Activated CD8-positive, alpha-beta T cell treated with anti-CD3 and anti-CD28 coated beads, Interleukin-2, amount 10 ng/mL, durations not matched to agents 7 days and 5 days (primary cell): ENCODE data around the gene CDK5RAP1. TPM values are rescaled to one million over a fixed set of nuclear protein-coding genes. Genes with fewer than 3 reads are reported as not detected.
"Not testable (repeated sequence)": the region's sequence is repeated elsewhere in the genome, so short reads cannot be mapped to it uniquely, and the experiment has no call there.

Experiments used
- ATAC-seq: fragments of 150-1000 bp; cut with Tn5 transposase; one replicate; pipeline ENCODE4 v1.10.0; 2021; ENCODE audit warnings: moderate library complexity
- CTCF ChIA-PET: fragments of 350-600 bp; sonication (Branson Sonifier 250); formaldehyde crosslinking; loops from one replicate; lab custom pipeline; 2021; ENCODE audit warnings: antibody characterized with exemption; lab: Charles Lee
- POLR2A ChIA-PET: fragments of 350-600 bp; sonication (Branson Sonifier 250); formaldehyde crosslinking; loops from one replicate; lab custom pipeline; 2021; ENCODE audit warnings: antibody characterized with exemption; lab: Charles Lee
- DNase-seq: peaks from one replicate; pipeline ENCODE4 v3.0.0-alpha.2; 2020
- H3K27ac Mint-ChIP-seq: one replicate; pipeline ENCODE4 v1.8.0; 2021; ENCODE audit warnings: mild to moderate bottlenecking, mixed read lengths
- H3K27me3 Mint-ChIP-seq: one replicate; pipeline ENCODE4 v1.8.0; 2021; ENCODE audit warnings: low read depth, mixed read lengths
- H3K36me3 Mint-ChIP-seq: one replicate; pipeline ENCODE4 v1.8.0; 2021; ENCODE audit warnings: low read depth, mixed read lengths
- H3K4me1 Mint-ChIP-seq: one replicate; pipeline ENCODE4 v1.8.0; 2021; ENCODE audit warnings: low read depth, mixed read lengths
- H3K4me3 Mint-ChIP-seq: one replicate; pipeline ENCODE4 v1.8.0; 2021; ENCODE audit warnings: mild to moderate bottlenecking, mixed read lengths
- H3K9me3 Mint-ChIP-seq: one replicate; pipeline ENCODE4 v1.8.0; 2022; ENCODE audit warnings: mixed read lengths; ENCODE audit not compliant: insufficient read depth
- total RNA-seq, 2 experiments: library from RNA; stranded (reverse); gene quantifications; one replicate each; pipeline ENCODE4 v1.2.3, GENCODE V29; 2021

Gene CDK5RAP1
- total RNA-seq, 2 experiments from 2014 or later: 32.9 to 37.5 TPM

- POLR2A ChIA-PET: no interaction called here
- Mint-ChIP-seq H3K9me3 (no peaks in the 10 kb centered on the region), H3K4me3 (no peak overlapping the region), H3K27ac (no peak overlapping the region), H3K27me3 (peaks cover 11% of the 10 kb centered on the region), H3K36me3 (no peaks in the 10 kb centered on the region), H3K4me1 (peaks cover 9% of the 10 kb centered on the region)
- ATAC-seq: no peak
- DNase-seq: no peak
- CTCF ChIA-PET: no interaction called here
These were observed 37.2 kb upstream of the CDK5RAP1 start for GRCh38 chr20:33438481-33438880.

GRCh38 chr20:33437141-33437911, 36.0 kb upstream of the CDK5RAP1 start:
- no peak overlapping the region for H3K4me3 Mint-ChIP-seq
- POLR2A ChIA-PET: no interaction called here
- H3K27me3 Mint-ChIP-seq: peaks cover 4% of the 10 kb centered on the region
- no peak overlapping the region for H3K27ac Mint-ChIP-seq
- H3K36me3 Mint-ChIP-seq: no peaks in the 10 kb centered on the region
- CTCF ChIA-PET: no interaction called here
- peaks cover under 1% of the 10 kb centered on the region for H3K4me1 Mint-ChIP-seq
- no peak for DNase-seq
- ATAC-seq: no peak
- no peaks in the 10 kb centered on the region for H3K9me3 Mint-ChIP-seq

DNA sequence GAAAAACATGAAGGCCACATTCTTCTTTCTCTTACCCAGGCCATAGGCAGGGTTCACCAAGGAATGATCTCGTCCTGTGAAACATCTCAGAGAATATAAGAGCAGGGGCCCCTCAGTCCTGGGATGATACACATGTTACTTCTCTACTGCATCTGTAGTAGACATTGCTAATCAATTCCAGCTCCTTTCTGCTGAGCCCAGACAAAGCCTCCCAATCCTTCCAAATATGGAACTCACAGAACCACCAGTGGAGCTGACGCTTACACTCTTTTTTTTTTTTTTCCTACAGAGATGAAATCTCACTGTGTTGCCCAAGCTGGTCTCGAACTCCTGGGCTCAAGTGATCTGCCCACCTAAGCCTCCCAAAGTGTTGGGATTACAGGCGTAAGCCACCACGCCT, 33.1 kb upstream of the CDK5RAP1 start:
- Mint-ChIP-seq H3K4me1 (no peaks in the 10 kb centered on the region), H3K36me3 (no peaks in the 10 kb centered on the region), H3K9me3 (no peaks in the 10 kb centered on the region), H3K4me3 (no peak overlapping the region), H3K27ac (no peak overlapping the region), H3K27me3 (no peaks in the 10 kb centered on the region)
- ChIA-PET POLR2A (interaction anchor here (0.6 kb wide), 2 partner anchors 109 to 115 kb away, joined by 3 read pairs; no protein-coding TSS in a partner anchor), CTCF (no interaction called here)
- ATAC-seq: no peak
- no peak for DNase-seq

DNA sequence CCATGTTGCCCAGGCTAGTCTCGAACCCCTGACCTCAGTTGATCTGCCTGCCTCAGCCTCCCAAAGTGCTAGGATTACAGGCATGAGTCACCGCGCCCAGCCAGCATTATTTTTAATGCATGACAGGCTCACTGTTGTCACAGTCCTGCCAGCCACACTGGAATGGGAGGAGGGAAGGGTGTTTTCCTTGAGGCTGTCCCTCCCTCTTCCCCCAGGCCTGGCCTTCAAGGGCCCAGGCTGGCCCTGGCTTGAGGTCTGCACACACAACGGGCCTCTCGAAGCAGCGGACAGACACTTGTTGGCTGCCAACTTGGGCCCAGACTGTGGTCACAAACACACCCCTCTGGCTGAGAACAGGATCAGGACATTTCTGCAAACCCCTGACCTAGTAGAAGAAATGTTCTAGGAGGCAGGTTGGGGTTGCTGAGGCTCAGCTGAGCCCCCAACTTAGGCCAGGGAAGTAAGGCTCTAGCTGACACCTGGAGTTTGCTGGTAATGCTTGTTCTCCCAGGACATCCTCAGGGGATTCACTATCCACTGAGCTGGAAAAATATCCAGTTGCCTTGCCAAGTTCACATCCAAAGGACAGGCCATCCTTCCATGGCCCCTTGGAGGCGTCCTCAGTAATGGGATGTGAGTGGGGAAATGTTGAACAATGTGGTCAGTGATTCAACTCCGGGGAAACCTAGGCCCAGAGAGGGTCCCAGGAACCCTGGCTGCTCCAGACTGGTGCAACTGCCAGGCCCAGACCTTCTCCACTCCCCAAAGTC, 32.3 kb upstream of the CDK5RAP1 start:
- H3K27me3 Mint-ChIP-seq: no peaks in the 10 kb centered on the region
- DNase-seq: no peak
- no peak overlapping the region for H3K27ac Mint-ChIP-seq
- ChIA-PET CTCF (no interaction called here), POLR2A (interaction anchor here (0.6 kb wide), 2 partner anchors 110 to 114 kb away, joined by 3 read pairs; no protein-coding TSS in a partner anchor)
- no peak for ATAC-seq
- H3K36me3 Mint-ChIP-seq: no peaks in the 10 kb centered on the region
- no peaks in the 10 kb centered on the region for H3K9me3 Mint-ChIP-seq
- H3K4me1 Mint-ChIP-seq: no peaks in the 10 kb centered on the region
- no peak overlapping the region for H3K4me3 Mint-ChIP-seq

DNA sequence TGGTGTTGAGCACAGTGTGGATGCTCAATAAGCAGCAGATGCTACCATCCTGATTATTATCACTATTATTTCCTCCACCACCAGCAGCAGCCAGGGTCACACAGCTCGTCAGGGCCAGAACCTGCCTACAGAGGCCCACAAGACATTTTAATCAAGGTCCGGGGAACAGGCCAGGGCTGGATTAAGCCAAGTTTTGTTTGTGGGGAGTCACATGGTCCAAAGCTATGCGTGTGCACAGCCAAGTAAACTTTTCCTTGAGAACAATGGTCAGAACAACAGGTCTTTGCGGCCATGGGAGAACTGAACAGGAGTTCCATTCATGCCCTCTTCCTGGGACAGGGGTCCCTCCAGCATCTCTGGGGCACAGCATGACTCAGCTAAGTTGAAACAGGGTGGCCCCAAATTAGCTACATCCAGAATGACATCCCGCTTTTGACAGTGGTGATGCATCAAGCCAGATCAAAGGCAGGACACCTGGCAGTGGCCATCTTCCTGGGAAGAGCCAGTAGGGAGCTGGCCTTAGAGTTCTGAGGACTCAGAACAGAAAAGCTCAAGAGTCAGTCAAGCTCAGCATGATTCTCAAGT, 30.6 kb upstream of the CDK5RAP1 start:
- Mint-ChIP-seq H3K27ac (no peak overlapping the region), H3K27me3 (no peaks in the 10 kb centered on the region), H3K4me1 (no peaks in the 10 kb centered on the region), H3K36me3 (no peaks in the 10 kb centered on the region), H3K9me3 (no peaks in the 10 kb centered on the region), H3K4me3 (no peak overlapping the region)
- no peak for DNase-seq
- CTCF ChIA-PET: interaction anchor here (1.7 kb wide), 1 partner anchor 13 kb away, joined by 7 read pairs; the partner anchor contains the start of gene SNTA1
- POLR2A ChIA-PET: interaction anchor here (0.5 kb wide), 1 partner anchor 477 kb away, joined by 3 read pairs; no protein-coding TSS in a partner anchor
- ATAC-seq: no peak

- H3K4me1 Mint-ChIP-seq, DNase-seq, POLR2A ChIA-PET, H3K4me3 Mint-ChIP-seq, CTCF ChIA-PET, H3K27me3 Mint-ChIP-seq, H3K9me3 Mint-ChIP-seq, H3K36me3 Mint-ChIP-seq, H3K27ac Mint-ChIP-seq, ATAC-seq: not testable (repeated sequence)
These were observed 22.6 kb upstream of the CDK5RAP1 start for GRCh38 chr20:33423875-33424274.

DNA sequence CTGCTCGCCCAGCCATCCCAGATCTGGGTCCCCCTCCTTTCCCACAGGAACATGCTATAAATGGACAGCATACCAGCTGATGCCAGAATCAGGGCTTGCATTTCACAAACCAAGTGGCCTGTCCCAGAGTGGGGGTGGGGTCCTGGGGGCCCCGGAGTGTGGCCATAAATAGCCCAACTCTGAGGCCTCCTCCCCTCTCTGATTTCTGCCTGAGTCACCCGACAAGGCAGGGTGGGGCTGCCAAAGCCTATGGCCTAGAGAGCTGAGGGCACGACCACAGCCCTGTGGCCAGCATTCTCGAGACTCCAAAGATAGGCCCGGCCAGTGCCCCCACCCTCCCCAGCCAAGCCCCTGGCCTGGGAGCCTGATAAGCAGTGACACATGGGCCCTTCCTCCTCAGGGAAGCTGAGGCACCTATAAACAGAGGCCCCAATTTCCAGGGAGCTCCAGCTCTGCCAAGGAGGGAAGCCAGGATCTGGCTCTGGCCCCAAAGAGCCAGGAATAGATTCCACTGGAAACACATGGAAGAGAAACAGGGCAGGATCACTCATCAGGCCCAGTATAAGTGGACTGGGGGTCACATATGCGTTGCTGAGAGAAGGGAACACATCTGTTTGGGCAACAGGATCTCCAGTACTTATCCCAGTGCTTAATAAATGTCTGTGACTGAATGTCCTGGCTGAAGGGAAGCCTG, 22.0 kb upstream of the CDK5RAP1 start:
- CTCF ChIA-PET: no interaction called here
- Mint-ChIP-seq H3K36me3 (no peaks in the 10 kb centered on the region), H3K4me3 (no peak overlapping the region), H3K27ac (no peak overlapping the region), H3K27me3 (no peaks in the 10 kb centered on the region), H3K4me1 (no peaks in the 10 kb centered on the region), H3K9me3 (no peaks in the 10 kb centered on the region)
- DNase-seq (no peak), ATAC-seq (no peak)
- POLR2A ChIA-PET: no interaction called here

- ChIA-PET CTCF (no interaction called here), POLR2A (no interaction called here)
- no peak overlapping the region for H3K27ac Mint-ChIP-seq
- H3K9me3 Mint-ChIP-seq: no peaks in the 10 kb centered on the region
- H3K27me3 Mint-ChIP-seq: no peaks in the 10 kb centered on the region
- no peaks in the 10 kb centered on the region for H3K36me3 Mint-ChIP-seq
- DNase-seq (no peak), ATAC-seq (no peak)
- no peaks in the 10 kb centered on the region for H3K4me1 Mint-ChIP-seq
- H3K4me3 Mint-ChIP-seq: no peak overlapping the region
These were observed 18.0 kb upstream of the CDK5RAP1 start for GRCh38 chr20:33419140-33419974.

- no peak overlapping the region for H3K27ac Mint-ChIP-seq
- ChIA-PET POLR2A (no interaction called here), CTCF (interaction anchor here (0.7 kb wide), 1 partner anchor 131 kb away, joined by 3 read pairs; no protein-coding TSS in a partner anchor)
- no peaks in the 10 kb centered on the region for H3K27me3 Mint-ChIP-seq
- no peaks in the 10 kb centered on the region for H3K4me1 Mint-ChIP-seq
- H3K9me3 Mint-ChIP-seq: no peaks in the 10 kb centered on the region
- H3K36me3 Mint-ChIP-seq: no peaks in the 10 kb centered on the region
- no peak for DNase-seq
- no peak overlapping the region for H3K4me3 Mint-ChIP-seq
- ATAC-seq: no peak
These were observed 16.7 kb upstream of the CDK5RAP1 start for GRCh38 chr20:33418033-33418432.

GRCh38 chr20:33415948-33416347, 14.6 kb upstream of the CDK5RAP1 start:
- no peak for ATAC-seq
- no peak overlapping the region for H3K27ac Mint-ChIP-seq
- POLR2A ChIA-PET: no interaction called here
- no peak overlapping the region for H3K4me3 Mint-ChIP-seq
- CTCF ChIA-PET: no interaction called here
- no peaks in the 10 kb centered on the region for H3K4me1 Mint-ChIP-seq
- peaks cover 3% of the 10 kb centered on the region for H3K36me3 Mint-ChIP-seq
- no peaks in the 10 kb centered on the region for H3K27me3 Mint-ChIP-seq
- peak; percentile 27 for DNase-seq
- no peaks in the 10 kb centered on the region for H3K9me3 Mint-ChIP-seq

GRCh38 chr20:33412484-33412838, 11.1 kb upstream of the CDK5RAP1 start:
- no peak for DNase-seq
- CTCF ChIA-PET: no interaction called here
- Mint-ChIP-seq H3K4me3 (no peak overlapping the region), H3K27me3 (no peaks in the 10 kb centered on the region), H3K9me3 (no peaks in the 10 kb centered on the region), H3K27ac (no peak overlapping the region), H3K36me3 (peaks cover 7% of the 10 kb centered on the region), H3K4me1 (no peaks in the 10 kb centered on the region)
- POLR2A ChIA-PET: no interaction called here
- no peak for ATAC-seq
